ENCODE data around the gene SAMMSON. TPM values are rescaled to one million over a fixed set of nuclear protein-coding genes. Genes with fewer than 3 reads are reported as not detected.

Gene SAMMSON
- total and polyA plus RNA-seq, 9 of the 15 experiments (the other 6 are each of a cell fraction or from before 2014, with no cell fraction given): 0.65 to 4.4 (median 1.9) TPM

- peak; percentile 37; the same call in 1 of the 2 replicates for TF ChIP-seq CREM (IDR thresholded peaks at IDR 0.05; ENCODE audit: low read depth)
- TF ChIP-seq ZNF75A (CRISPR knock-in tag; IDR thresholded peaks at IDR 0.05): no peak
- peak; percentile 40; the same call in 1 of the 2 replicates for TF ChIP-seq KLF13 (tag; IDR thresholded peaks at IDR 0.05; ENCODE audit: borderline replicate concordance, low read depth)
- peak; percentile 85 for TF ChIP-seq ELF1 (tag; IDR thresholded peaks at IDR 0.05)
- no peak for TF ChIP-seq JUNB (CRISPR knock-in tag; conservative IDR thresholded peaks at IDR 0.05)
- TF ChIP-seq ZNF444 (CRISPR knock-in tag; IDR thresholded peaks at IDR 0.05): no peak
- no peak for TF ChIP-seq ZNF589 (CRISPR knock-in tag; IDR thresholded peaks at IDR 0.05; ENCODE audit: low read depth)
- TF ChIP-seq POLR3A (IDR thresholded peaks at IDR 0.05; ENCODE audit: borderline replicate concordance, extremely low read depth, insufficient read depth, insufficient read length): no peak
- no peak for TF ChIP-seq ZFPM2 (CRISPR knock-in tag; IDR thresholded peaks at IDR 0.05)
- no peak for TF ChIP-seq ZNF518B (CRISPR knock-in tag; IDR thresholded peaks at IDR 0.05)
- TF ChIP-seq ATF1 (CRISPR knock-in tag; IDR thresholded peaks at IDR 0.05): no peak
- peak; percentile 60 for TF ChIP-seq ATF1 (tag; IDR thresholded peaks at IDR 0.05)
- TF ChIP-seq PRPF4 (IDR thresholded peaks at IDR 0.05; ENCODE audit: insufficient read depth, low read depth, low read length, poor library complexity, severe bottlenecking): peak; percentile 72
- TF ChIP-seq ZBTB43 (CRISPR knock-in tag; IDR thresholded peaks at IDR 0.05): no peak
- no peak for TF ChIP-seq SMAD3 (CRISPR knock-in tag; conservative IDR thresholded peaks at IDR 0.05)
- TF ChIP-seq FOSL1 (tag; conservative IDR thresholded peaks at IDR 0.05): peak; percentile 79
- TF ChIP-seq DIDO1 (tag; IDR thresholded peaks at IDR 0.05; ENCODE audit: low read depth): no peak
- TF ChIP-seq, protein P1, sequence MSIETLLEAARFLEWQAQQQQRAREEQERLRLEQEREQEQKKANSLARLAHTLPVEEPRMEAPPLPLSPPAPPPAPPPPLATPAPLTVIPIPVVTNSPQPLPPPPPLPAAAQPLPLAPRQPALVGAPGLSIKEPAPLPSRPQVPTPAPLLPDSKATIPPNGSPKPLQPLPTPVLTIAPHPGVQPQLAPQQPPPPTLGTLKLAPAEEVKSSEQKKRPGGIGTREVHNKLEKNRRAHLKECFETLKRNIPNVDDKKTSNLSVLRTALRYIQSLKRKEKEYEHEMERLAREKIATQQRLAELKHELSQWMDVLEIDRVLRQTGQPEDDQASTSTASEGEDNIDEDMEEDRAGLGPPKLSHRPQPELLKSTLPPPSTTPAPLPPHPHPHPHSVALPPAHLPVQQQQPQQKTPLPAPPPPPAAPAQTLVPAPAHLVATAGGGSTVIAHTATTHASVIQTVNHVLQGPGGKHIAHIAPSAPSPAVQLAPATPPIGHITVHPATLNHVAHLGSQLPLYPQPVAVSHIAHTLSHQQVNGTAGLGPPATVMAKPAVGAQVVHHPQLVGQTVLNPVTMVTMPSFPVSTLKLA (conservative IDR thresholded peaks at IDR 0.05): peak; percentile 55 to 62
- no peak for TF ChIP-seq ZBTB5 (IDR thresholded peaks at IDR 0.05)
Measured at GRCh38 chr3:69999140-70000027, at the start of gene SAMMSON (continued).

Data from K562 (cell line).